Sigmoid colon (tissue), 7 donors: ENCODE results near the gene S100A13. TPM values are rescaled to one million over a fixed set of nuclear protein-coding genes. Genes with fewer than 3 reads are reported as not detected.
"Not testable (repeated sequence)": the region's sequence is repeated elsewhere in the genome, so short reads cannot be mapped to it uniquely, and the experiment has no call there.

Experiments
- DNase-seq: peaks from one replicate; pipeline ENCODE4 v3.0.0-alpha.2; 2019
- H3K27ac ChIP-seq, 4 donors: fragments of 200-600 bp; sonication (generic); one replicate each; pipeline ENCODE4 v1.5.1; 2016 to 2019; ENCODE audit warnings: mild to moderate bottlenecking in 1 of 4
- H3K27me3 ChIP-seq, 3 donors: fragments of 200-600 bp; sonication (generic); one replicate each; pipeline ENCODE4 v1.5.1; 2019; ENCODE audit warnings: mild to moderate bottlenecking in 1 of 3
- H3K36me3 ChIP-seq, 4 donors: fragments of 200-600 bp; sonication (generic); one replicate each; pipeline ENCODE4 v1.5.1; 2016 to 2019
- H3K4me1 ChIP-seq, 4 donors: fragments of 200-600 bp; sonication (generic); one replicate each; pipeline ENCODE4 v1.5.1; 2017 to 2019
- H3K4me3 ChIP-seq, 4 donors: fragments of 200-600 bp; sonication (generic); one replicate each; pipeline ENCODE4 v1.5.1; 2017 to 2019; ENCODE audit warnings: mild to moderate bottlenecking in 2 of 4, moderate library complexity in 1 of 4
- H3K9me3 ChIP-seq, 4 donors: fragments of 200-600 bp in 3 of 4; sonication (generic) in 3 of 4; one replicate each; pipeline versions ENCODE4 v1.5.1 to v1.6.1; 2013 to 2019
- EP300 ChIP-seq, 4 donors: sonication (generic); formaldehyde crosslinking; IDR thresholded peaks; one replicate each; pipeline ENCODE4 v1.6.1; 2017; ENCODE audit warnings: antibody characterized with exemption in 4 of 4
- POLR2A ChIP-seq, 2 donors: fragments of 450-650 bp; IDR thresholded peaks; one replicate each; pipeline ENCODE4 v1.6.1; 2016; ENCODE audit warnings: antibody characterized with exemption in 2 of 2, mild to moderate bottlenecking in 2 of 2, moderate library complexity in 2 of 2
- POLR2AphosphoS5 ChIP-seq, 4 donors: sonication (generic); formaldehyde crosslinking; IDR thresholded peaks; one replicate each; pipeline ENCODE4 v1.6.1; 2017; ENCODE audit warnings: antibody characterized with exemption in 4 of 4
- WGBS, 2 donors: extraction: QIAGEN DNeasy Blood & Tissue Kit; methylation state at CpG; one replicate each; pipeline ENCODE4 v1.1.7; 2013; 5-methylcytosine and 5-hydroxymethylcytosine counted together
- intact Hi-C: fragments of 100-400 bp; cut with DNase I; formaldehyde crosslinking; loops from one replicate; pipeline ENCODE4 v1.15.1; 2023
- polyA plus RNA-seq, 3 donors: library from polyadenylated mRNA; stranded (reverse); fragments of 200-250 nt; gene quantifications; one replicate each; pipeline ENCODE4 v1.2.3, GENCODE V29; 2013
- total RNA-seq, 4 donors: library from RNA; depleted of rRNA; stranded (reverse); fragments of >200 nt; gene quantifications; one replicate each; pipeline ENCODE4 v1.1.0, GENCODE V29; 2016
- TF ChIP-seq, protein P1 (sequence below), 4 experiments: fragments of 450-650 bp in 3 of 4; fragments of 200-600 bp in 1 of 4; IDR thresholded peaks; one replicate each; pipeline ENCODE4 v1.5.1; 2016 to 2019; ENCODE audit warnings: antibody characterized with exemption in 4 of 4, mild to moderate bottlenecking in 3 of 4, moderate library complexity in 2 of 4
- donor health status: healthy with polysubstance abuse.
- donor health status: Bipolar disorder and iron deficiency.
- donor health status: healthy.

The S100A13 gene
- total and polyA plus RNA-seq, 7 donors, result 86.3 to 305 (median 276) TPM

DNA sequence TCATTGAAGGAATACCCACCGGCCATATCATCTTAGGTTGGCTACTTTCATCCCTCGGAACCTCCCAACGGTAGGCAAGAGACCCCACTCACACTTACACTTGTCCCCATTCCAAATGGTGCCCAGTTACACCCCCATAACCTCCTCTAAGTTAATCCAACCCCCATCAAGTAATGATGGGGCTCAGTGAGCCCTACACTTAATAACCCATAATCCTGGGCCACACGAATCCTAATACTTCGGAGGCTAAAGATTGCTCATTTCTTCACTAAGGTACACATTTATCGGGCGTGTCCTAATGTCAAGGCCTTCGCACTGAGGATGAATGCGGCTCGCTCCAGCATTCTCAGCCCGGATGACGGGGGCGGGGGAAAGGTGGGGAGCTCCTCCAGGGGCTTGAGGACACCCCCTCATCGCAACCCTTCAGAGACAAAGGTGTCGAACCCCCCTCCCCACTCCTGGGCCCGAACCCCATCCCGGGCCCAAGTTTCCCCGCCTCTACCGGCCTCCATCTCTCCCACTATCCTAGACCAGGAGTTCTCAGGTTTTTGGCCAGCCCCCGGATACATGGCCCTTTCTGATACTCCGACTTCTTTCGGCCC, 43.1 kb upstream of the S100A13 start:
- Histone ChIP-seq H3K27ac (peak overlapping the region; percentile 84 to 90 (median 86)), H3K4me1 (peaks cover 0 to 20% (median 15%) of the 10 kb centered on the region in 4 donors), H3K36me3 (peaks cover 26 to 39% (median 37%) of the 10 kb centered on the region in 4 donors), H3K9me3 (no peaks in the 10 kb centered on the region), H3K27me3 (no peaks in the 10 kb centered on the region), H3K4me3 (peak overlapping the region; percentile 66 to 81 (median 77))
- TF ChIP-seq, protein P1, sequence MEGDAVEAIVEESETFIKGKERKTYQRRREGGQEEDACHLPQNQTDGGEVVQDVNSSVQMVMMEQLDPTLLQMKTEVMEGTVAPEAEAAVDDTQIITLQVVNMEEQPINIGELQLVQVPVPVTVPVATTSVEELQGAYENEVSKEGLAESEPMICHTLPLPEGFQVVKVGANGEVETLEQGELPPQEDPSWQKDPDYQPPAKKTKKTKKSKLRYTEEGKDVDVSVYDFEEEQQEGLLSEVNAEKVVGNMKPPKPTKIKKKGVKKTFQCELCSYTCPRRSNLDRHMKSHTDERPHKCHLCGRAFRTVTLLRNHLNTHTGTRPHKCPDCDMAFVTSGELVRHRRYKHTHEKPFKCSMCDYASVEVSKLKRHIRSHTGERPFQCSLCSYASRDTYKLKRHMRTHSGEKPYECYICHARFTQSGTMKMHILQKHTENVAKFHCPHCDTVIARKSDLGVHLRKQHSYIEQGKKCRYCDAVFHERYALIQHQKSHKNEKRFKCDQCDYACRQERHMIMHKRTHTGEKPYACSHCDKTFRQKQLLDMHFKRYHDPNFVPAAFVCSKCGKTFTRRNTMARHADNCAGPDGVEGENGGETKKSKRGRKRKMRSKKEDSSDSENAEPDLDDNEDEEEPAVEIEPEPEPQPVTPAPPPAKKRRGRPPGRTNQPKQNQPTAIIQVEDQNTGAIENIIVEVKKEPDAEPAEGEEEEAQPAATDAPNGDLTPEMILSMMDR (IDR thresholded peaks at IDR 0.05), result no peak
- no peak for TF ChIP-seq EP300 (IDR thresholded peaks at IDR 0.05)
- TF ChIP-seq POLR2A (IDR thresholded peaks at IDR 0.05), result no peak
- no peak for TF ChIP-seq POLR2AphosphoS5 (IDR thresholded peaks at IDR 0.05)
- DNase-seq, result no peak
- intact Hi-C loops, result loop anchor here (2.0 kb wide), 2 partner anchors 36 to 58 kb away; partner anchors contain the start of genes CHTOP and INTS3
- WGBS, 2 donors, result 1 to 2% methylated on average over 22 of the region's 22 CpGs

DNA sequence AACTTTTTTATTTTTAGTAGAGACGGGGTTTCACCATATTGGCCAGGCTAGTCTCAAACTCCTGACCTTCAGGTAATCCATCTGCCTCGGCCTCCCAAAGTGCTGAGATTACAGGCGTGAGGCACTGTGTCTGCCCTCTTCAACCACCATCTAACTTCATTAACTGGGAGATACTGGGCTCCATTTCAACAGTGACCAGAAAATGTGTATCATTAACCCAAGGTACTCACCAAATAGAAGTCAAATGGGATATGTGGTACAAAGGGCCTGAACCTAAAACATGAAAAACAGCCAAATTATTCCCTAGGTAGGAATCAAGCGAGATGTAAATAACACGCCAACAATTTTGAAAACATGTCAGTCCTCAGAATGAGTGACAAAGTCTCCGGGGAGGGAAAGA, 42.3 kb upstream of the S100A13 start:
- H3K36me3 ChIP-seq, result peaks cover 34 to 46% (median 44%) of the 10 kb centered on the region in 4 donors
- no peaks in the 10 kb centered on the region for H3K27me3 ChIP-seq
- H3K4me3 ChIP-seq, result peak overlapping the region; percentile 66 to 81 (median 77)
- H3K4me1 ChIP-seq, result peaks cover 0 to 20% (median 15%) of the 10 kb centered on the region in 4 donors
- TF ChIP-seq, protein P1 (IDR thresholded peaks at IDR 0.05), result no peak
- TF ChIP-seq POLR2AphosphoS5 (IDR thresholded peaks at IDR 0.05) (no peak), EP300 (IDR thresholded peaks at IDR 0.05) (no peak), POLR2A (IDR thresholded peaks at IDR 0.05) (no peak)
- no peaks in the 10 kb centered on the region for H3K9me3 ChIP-seq
- DNase-seq, result no peak
- intact Hi-C loops, result loop anchor here (2.0 kb wide), 2 partner anchors 35 to 59 kb away; partner anchors contain the start of genes CHTOP and INTS3
- peak overlapping the region in 3 of 4 donors; percentile 85 to 90 (median 86) for H3K27ac ChIP-seq
- 89 to 92% methylated on average over 6 of the region's 6 CpGs for WGBS, 2 donors

DNA sequence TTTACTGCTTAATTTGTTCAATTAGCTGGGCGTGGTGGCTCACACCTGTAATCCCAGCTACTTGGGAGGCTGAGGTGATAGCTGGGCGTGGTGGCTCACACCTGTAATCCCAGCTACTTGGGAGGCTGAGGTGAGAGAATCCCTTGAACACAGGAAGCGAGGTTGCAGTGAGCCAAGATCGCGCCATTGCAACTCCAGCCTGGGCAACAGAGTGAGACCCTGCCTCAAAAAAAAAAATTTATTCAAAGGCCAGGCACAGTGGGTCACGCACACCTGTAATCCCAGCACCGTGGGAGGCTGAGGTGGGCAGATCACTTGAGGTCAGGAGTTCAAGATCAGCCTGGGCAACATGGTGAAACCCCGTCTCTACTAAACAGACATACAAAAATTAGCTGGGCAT, 41.4 kb upstream of the S100A13 start:
- Histone ChIP-seq H3K4me1 (peaks cover 0 to 20% (median 15%) of the 10 kb centered on the region in 4 donors), H3K36me3 (peaks cover 43 to 56% (median 53%) of the 10 kb centered on the region in 4 donors)
- H3K27me3 ChIP-seq, H3K9me3 ChIP-seq, H3K27ac ChIP-seq, intact Hi-C loops, H3K4me3 ChIP-seq: not testable (repeated sequence)
- DNase-seq, result peak; percentile 43
- WGBS, 2 donors, result 95 to 97% methylated on average over 8 of the region's 8 CpGs

DNA sequence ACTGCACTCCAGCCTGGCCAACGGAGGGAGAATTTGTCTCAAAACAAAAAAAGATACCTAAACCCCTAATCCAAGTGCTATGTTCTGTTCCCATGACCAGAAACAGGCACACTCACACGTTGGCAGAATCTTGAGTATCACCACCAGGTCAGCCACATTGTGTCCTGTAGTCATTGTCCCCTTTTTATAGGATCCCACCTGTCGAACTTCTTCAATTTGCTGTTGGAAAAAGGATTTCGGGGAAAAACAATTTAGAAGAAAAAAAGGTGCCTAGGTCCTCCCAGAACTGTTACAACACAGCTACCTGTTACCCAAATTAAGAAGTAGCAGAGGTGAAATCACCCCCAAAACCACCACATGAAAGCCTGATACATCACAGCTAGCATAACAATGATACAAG, 40.1 kb upstream of the S100A13 start:
- peaks cover 53 to 68% (median 65%) of the 10 kb centered on the region in 4 donors for H3K36me3 ChIP-seq
- H3K27ac ChIP-seq, result no peak overlapping the region
- no peaks in the 10 kb centered on the region for H3K27me3 ChIP-seq
- H3K4me3 ChIP-seq, result no peak overlapping the region
- no peak for DNase-seq
- TF ChIP-seq POLR2AphosphoS5 (IDR thresholded peaks at IDR 0.05), result no peak
- no peak for TF ChIP-seq POLR2A (IDR thresholded peaks at IDR 0.05)
- TF ChIP-seq, protein P1 (IDR thresholded peaks at IDR 0.05), result no peak
- TF ChIP-seq EP300 (IDR thresholded peaks at IDR 0.05), result no peak
- WGBS, 2 donors, result 86 to 94% methylated on average over 4 of the region's 4 CpGs
- intact Hi-C loops, result no loop called here
- peaks cover 0 to 20% (median 15%) of the 10 kb centered on the region in 4 donors for H3K4me1 ChIP-seq
- H3K9me3 ChIP-seq, result no peaks in the 10 kb centered on the region

DNA sequence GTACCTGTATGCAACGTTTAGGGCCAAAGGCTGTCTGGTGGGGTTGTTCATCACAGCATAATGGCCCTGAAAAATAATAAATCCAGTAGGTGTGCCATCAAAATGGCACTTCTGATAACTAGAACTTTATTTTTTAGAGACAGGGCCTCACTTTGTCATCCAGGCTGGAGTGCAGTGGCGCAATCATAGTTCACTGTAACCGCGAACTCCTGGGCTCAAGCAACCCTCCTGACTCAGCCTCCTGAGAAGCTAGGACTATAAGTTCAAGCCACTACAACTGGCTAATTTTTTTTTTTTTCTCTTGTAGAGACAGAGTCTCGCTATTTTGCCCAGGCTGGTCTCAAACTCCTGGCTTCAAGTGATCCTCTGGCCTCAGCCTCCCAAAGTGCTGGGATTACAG, 35.9 kb upstream of the S100A13 start:
- WGBS, 2 donors, result 78 to 90% methylated on average over 5 of the region's 5 CpGs
- intact Hi-C loops, result no loop called here
- peak; percentile 33 for DNase-seq

More for the DNA sequence above, 35.9 kb upstream of the S100A13 start:
- Histone ChIP-seq H3K9me3 (no peaks in the 10 kb centered on the region), H3K27ac (no peak overlapping the region), H3K36me3 (peaks cover 69 to 82% (median 71%) of the 10 kb centered on the region in 4 donors), H3K4me3 (no peak overlapping the region), H3K27me3 (no peaks in the 10 kb centered on the region), H3K4me1 (peaks cover 0 to 12% (median 10%) of the 10 kb centered on the region in 4 donors)
- TF ChIP-seq EP300 (IDR thresholded peaks at IDR 0.05) (no peak), POLR2A (IDR thresholded peaks at IDR 0.05) (no peak), POLR2AphosphoS5 (IDR thresholded peaks at IDR 0.05) (no peak)
- TF ChIP-seq, protein P1 (IDR thresholded peaks at IDR 0.05), result no peak
